Gastroesophageal sphincter (tissue), 4 donors: ENCODE data around the gene CCL13. TPM values are rescaled to one million over a fixed set of nuclear protein-coding genes. Genes with fewer than 3 reads are reported as not detected.

Experiments used
- ATAC-seq: fragments of 150-250 bp; one replicate; pipeline ENCODE4 v1.9.1; 2016; ENCODE audit warnings: mild to moderate bottlenecking, moderate library complexity
- H3K27ac ChIP-seq, 4 donors: fragments of 200-600 bp; sonication (generic) in 3 of 4; 1 replicate in 3 of 4; 2 replicates in 1 of 4; pipeline ENCODE4 v1.5.1; 2016 to 2019
- H3K27me3 ChIP-seq: fragments of 200-600 bp; sonication (generic); one replicate; pipeline ENCODE4 v1.5.1; 2019
- H3K36me3 ChIP-seq, 2 donors: fragments of 200-600 bp; sonication (generic); one replicate each; pipeline ENCODE4 v1.5.1; 2019; ENCODE audit warnings: control low read depth in 1 of 2
- H3K4me1 ChIP-seq, 3 donors: fragments of 200-600 bp; sonication (generic); 1 replicate in 2 of 3; 2 replicates in 1 of 3; pipeline ENCODE4 v1.5.1; 2016 to 2019; ENCODE audit warnings: control low read depth in 2 of 3
- H3K4me3 ChIP-seq, 2 donors: fragments of 200-600 bp; sonication (generic); one replicate each; pipeline ENCODE4 v1.5.1; 2019; ENCODE audit warnings: mild to moderate bottlenecking in 1 of 2, moderate library complexity in 1 of 2
- H3K9me3 ChIP-seq, 3 donors: fragments of 200-600 bp; sonication (generic); one replicate each; pipeline ENCODE4 v1.5.1; 2017 to 2019; ENCODE audit warnings: control low read depth in 2 of 3
- EP300 ChIP-seq: sonication (generic); formaldehyde crosslinking; IDR thresholded peaks from one replicate; pipeline ENCODE4 v1.6.1; 2017; ENCODE audit warnings: antibody characterized with exemption, mild to moderate bottlenecking
- POLR2A ChIP-seq, 2 donors: fragments of 450-650 bp; IDR thresholded peaks; one replicate each; pipeline ENCODE4 v1.6.1; 2017; ENCODE audit warnings: antibody characterized with exemption in 2 of 2, mild to moderate bottlenecking in 2 of 2, moderate library complexity in 1 of 2
- POLR2AphosphoS5 ChIP-seq: sonication (generic); formaldehyde crosslinking; IDR thresholded peaks from one replicate; pipeline ENCODE4 v1.6.1; 2017; ENCODE audit warnings: antibody characterized with exemption
- WGBS, 2 donors: methylation state at CpG; one replicate each; pipeline ENCODE4 v1.1.5; 2018; ENCODE audit warnings: low coverage in 1 of 2; 5-methylcytosine and 5-hydroxymethylcytosine counted together
- total RNA-seq, 4 donors: library from RNA; depleted of rRNA; stranded (reverse); fragments of >200 nt; gene quantifications; one replicate each; pipeline ENCODE4 v1.1.0, GENCODE V29; 2016
- TF ChIP-seq, protein P1 (sequence below), 4 experiments: fragments of 200-600 bp in 2 of 4; fragments of 450-650 bp in 2 of 4; sonication (generic) in 1 of 4; IDR thresholded peaks; one replicate each; pipeline ENCODE4 v1.5.1; 2017 to 2019; ENCODE audit warnings: antibody characterized with exemption in 4 of 4, mild to moderate bottlenecking in 2 of 4, moderate library complexity in 2 of 4

Gene CCL13
- total RNA-seq, 4 donors from 2014 or later = 1.7 to 4.3 (median 2.3) TPM; not detected in 1

DNA sequence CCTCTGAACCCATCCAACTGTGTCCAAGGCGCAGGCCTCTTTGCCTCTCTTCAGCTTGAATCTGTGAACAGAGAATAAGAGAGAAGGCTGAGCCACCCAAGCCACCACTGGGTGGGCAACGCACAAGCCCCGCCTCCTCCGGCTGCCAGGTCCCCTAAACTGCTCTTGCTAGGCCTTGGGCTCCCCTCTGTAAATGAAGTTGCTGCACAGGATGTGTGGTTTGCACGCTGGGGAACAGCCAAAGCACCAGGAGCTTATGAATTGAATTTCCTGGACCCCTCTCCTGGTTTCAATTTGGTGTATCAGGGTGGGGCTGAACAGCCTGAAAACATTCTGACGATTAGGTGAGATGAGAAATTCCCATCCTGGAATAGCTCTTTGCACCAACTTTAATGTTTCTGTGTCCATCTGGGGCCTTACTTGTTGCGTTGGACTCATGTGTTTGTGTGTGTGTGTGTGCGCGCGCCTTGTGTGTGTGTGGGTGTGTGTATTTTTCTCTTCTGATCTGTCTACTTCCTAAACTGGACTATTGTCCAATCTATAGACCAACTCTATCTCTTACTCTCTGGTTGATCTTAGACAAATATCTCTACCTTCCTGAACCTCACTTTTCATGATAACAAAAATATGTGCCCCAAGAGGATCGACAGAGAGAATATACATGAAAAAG is 4.5 kb downstream of the CCL13 start:
- Histone ChIP-seq H3K4me3 (no peak overlapping the region), H3K36me3 (no peaks in the 10 kb centered on the region), H3K9me3 (no peaks in the 10 kb centered on the region), H3K27me3 (peaks cover 31% of the 10 kb centered on the region), H3K27ac (no peak overlapping the region), H3K4me1 (no peaks in the 10 kb centered on the region)
- WGBS, 2 donors = 84 to 94% methylated on average over 2 to 6 of the region's 11 CpGs
- ATAC-seq = no peak
- TF ChIP-seq POLR2A (IDR thresholded peaks at IDR 0.05) = no peak
- TF ChIP-seq, protein P1, sequence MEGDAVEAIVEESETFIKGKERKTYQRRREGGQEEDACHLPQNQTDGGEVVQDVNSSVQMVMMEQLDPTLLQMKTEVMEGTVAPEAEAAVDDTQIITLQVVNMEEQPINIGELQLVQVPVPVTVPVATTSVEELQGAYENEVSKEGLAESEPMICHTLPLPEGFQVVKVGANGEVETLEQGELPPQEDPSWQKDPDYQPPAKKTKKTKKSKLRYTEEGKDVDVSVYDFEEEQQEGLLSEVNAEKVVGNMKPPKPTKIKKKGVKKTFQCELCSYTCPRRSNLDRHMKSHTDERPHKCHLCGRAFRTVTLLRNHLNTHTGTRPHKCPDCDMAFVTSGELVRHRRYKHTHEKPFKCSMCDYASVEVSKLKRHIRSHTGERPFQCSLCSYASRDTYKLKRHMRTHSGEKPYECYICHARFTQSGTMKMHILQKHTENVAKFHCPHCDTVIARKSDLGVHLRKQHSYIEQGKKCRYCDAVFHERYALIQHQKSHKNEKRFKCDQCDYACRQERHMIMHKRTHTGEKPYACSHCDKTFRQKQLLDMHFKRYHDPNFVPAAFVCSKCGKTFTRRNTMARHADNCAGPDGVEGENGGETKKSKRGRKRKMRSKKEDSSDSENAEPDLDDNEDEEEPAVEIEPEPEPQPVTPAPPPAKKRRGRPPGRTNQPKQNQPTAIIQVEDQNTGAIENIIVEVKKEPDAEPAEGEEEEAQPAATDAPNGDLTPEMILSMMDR (IDR thresholded peaks at IDR 0.05) = no peak
- no peak for TF ChIP-seq POLR2AphosphoS5
- no peak for TF ChIP-seq EP300

DNA sequence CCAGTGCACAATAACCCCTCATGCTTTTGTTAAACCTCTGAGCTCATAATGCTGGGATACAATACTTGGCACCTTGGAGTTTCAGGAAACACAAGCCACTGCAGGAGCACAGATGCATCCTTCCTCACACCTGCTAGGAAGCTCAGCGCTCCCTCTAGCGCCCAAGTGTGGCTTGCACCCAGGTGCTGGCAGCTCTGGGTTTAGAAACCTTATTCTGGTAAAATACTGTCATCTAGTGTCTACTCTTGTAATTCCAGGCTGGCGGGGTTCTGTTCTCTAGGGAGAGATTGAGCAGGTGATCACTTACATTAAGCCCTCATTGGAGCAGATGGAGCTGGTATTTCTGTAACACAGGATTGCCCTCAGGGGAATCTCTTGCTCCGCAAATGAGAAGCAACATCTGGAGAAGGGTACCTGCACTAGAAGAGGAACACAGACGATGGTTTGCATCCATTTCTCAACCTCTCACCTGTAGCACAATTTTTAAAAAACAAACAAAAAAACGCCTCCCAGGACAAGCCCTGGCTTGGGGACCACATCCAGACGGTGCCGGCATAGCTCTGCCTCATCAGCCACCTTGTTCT is 5.3 kb downstream of the CCL13 start:
- Histone ChIP-seq H3K9me3 (no peaks in the 10 kb centered on the region), H3K27me3 (peaks cover 37% of the 10 kb centered on the region), H3K27ac (no peak overlapping the region), H3K36me3 (no peaks in the 10 kb centered on the region), H3K4me1 (no peaks in the 10 kb centered on the region), H3K4me3 (no peak overlapping the region)
- WGBS, 2 donors = 5 to 24% methylated on average over 4 to 7 of the region's 8 CpGs
- ATAC-seq = peak; percentile 84
- TF ChIP-seq POLR2A (IDR thresholded peaks at IDR 0.05) (no peak), POLR2AphosphoS5 (peak; percentile 56), EP300 (no peak)
- TF ChIP-seq, protein P1 (IDR thresholded peaks at IDR 0.05) = peak; percentile 99 to 100 (median 99)

DNA sequence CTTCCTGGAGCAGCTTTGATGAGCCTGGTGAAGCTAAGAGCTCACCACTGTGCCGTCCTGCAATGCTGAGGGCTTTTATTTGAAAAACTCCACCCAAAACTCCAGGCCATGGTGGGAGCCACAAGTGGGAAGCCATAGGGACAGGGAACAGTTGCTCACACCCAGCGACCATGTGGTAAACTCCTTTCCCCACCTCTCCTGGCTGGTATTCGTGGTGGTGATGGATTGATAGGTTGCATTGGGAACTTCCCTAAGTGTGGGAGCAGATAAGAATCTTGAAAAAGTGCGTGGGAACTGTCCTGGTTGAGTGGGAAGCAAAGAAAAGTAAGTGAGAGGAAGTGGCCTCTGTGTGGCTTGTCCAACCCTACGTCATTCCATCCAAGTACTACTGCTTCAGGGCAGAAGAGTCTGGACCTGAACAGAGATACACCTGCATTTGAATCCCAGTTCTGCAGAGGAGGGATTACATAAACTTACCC is 6.9 kb downstream of the CCL13 start, which contains the start of gene CCL1:
TSS of gene CCL1 (minus strand) at position 51 of the 479 bp plus-strand sequence. CDS start 72 bp downstream, outside the sequence.
- Histone ChIP-seq H3K36me3 (no peaks in the 10 kb centered on the region), H3K9me3 (no peaks in the 10 kb centered on the region), H3K27ac (no peak within 1 kb of the TSS), H3K4me1 (no peaks in the 10 kb centered on the region), H3K27me3 (peaks cover 44% of the 10 kb centered on the region), H3K4me3 (no peak within 1 kb of the TSS)
- no peak for ATAC-seq
- TF ChIP-seq POLR2A (IDR thresholded peaks at IDR 0.05) (no peak), EP300 (no peak), POLR2AphosphoS5 (no peak)
- TF ChIP-seq, protein P1 (IDR thresholded peaks at IDR 0.05) = no peak
- 29 to 35% methylated on average over 3 to 4 of the region's 5 CpGs for WGBS, 2 donors

DNA sequence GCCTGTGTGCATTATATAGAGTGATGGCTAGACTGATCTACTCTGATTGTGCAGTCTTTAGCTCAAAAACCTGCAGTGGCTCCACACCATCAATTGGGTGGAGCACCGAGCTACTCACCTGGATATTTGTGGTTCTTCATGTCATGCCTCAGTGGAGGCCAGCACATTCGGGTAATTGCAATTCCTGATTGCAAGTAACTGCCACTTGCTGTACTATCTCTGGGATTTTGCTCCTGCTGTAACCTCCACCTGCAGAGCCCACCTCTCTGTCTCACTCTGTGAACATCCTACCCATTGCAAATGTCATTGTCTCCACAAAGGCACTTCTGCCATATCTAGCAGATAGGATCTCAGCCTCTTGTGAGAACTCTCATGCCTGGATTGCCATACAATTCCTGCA is 8.5 kb downstream of the CCL13 start:
- Histone ChIP-seq H3K4me1 (no peaks in the 10 kb centered on the region), H3K4me3 (no peak overlapping the region), H3K9me3 (no peaks in the 10 kb centered on the region), H3K27ac (no peak overlapping the region), H3K27me3 (peaks cover 47% of the 10 kb centered on the region), H3K36me3 (no peaks in the 10 kb centered on the region)
- WGBS, 2 donors = 81 to 100% methylated on average over 2 of the region's 2 CpGs
- ATAC-seq = no peak
- TF ChIP-seq POLR2A (IDR thresholded peaks at IDR 0.05) (no peak), POLR2AphosphoS5 (no peak), EP300 (no peak)
- TF ChIP-seq, protein P1 (IDR thresholded peaks at IDR 0.05) = no peak

DNA sequence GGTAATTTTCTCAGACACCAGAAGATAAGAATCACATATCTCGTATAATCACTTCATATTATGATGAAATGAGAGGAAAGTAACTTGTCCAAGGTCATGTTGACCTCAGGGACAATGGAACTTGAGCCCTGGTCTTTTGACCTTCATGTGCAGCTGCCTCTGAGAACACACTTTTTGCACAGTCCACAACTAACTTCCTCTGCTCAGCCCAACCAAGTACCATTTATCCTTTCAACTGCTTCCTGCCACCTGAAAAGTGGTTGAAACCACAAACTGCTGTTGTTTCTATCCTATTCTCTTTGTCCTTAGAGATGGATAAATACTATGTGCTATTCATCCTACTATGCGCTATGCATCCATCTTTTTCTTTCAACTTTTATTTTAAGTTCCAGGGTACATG is 9.1 kb downstream of the CCL13 start:
- H3K4me3 ChIP-seq = no peak overlapping the region
- H3K4me1 ChIP-seq = no peaks in the 10 kb centered on the region
- ATAC-seq = no peak
- TF ChIP-seq, protein P1 (IDR thresholded peaks at IDR 0.05) = no peak
- no peak for TF ChIP-seq POLR2A (IDR thresholded peaks at IDR 0.05)
- TF ChIP-seq POLR2AphosphoS5 = no peak
- no peak for TF ChIP-seq EP300
- WGBS, 2 donors = 70% methylated on average over 2 of the region's 2 CpGs
- peaks cover 47% of the 10 kb centered on the region for H3K27me3 ChIP-seq
- H3K36me3 ChIP-seq = no peaks in the 10 kb centered on the region
- H3K27ac ChIP-seq = no peak overlapping the region
- H3K9me3 ChIP-seq = no peaks in the 10 kb centered on the region
